A549 treated with AZD2906 at 1 μM for 4 hours (cell line): ENCODE measurements around the gene MTMR3. TPM values are rescaled to one million over a fixed set of nuclear protein-coding genes. Genes with fewer than 3 reads are reported as not detected.

Experiments used
- total RNA-seq: library from RNA; stranded (reverse); fragments of 200-300 nt; extraction: Qiagen RNA extraction; gene quantifications from 5 replicates; pipeline ENCODE4 v1.2.3, GENCODE V29; 2022

The MTMR3 gene
- total RNA-seq: 7.7 to 9.3 TPM (median 8.6 TPM) in 5 replicates

DNA sequence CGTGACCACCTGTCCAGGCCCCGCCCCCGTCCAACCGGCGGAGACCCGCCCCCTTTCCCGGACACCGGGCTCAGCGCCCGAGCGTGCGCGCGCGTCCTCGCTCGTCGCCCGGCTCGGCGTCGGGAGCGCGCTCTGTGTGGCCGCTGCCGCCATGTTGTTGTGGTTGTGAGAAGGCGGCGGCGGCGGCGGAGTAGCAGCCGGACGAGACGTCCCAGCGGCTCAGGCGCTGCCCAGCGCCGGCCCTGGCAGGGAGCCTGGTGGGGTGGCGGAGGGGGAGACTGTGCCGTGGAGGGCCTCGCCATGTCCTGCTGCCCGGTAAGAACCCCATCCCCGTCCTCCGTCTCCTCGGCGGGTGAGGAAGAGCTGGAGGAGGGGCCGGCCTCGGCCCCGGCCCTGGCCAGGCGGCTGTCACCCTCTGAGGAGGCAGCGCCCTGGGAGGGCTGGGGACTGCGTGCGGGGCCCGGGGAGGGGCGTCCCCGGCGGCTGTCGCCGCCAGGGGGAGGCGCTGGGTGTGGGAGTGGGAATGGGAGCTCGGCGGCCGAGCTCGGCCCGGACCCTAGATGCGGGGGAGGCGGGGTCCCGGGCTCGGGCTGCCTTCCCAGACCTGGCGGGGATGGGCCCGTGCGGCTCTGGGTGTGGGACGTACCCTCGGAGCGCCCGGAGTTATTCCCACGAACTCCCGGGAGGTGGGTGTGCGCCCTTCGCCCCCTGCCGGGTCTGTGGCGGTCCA, at the start of gene MTMR3:
MTMR3 (plus strand) TSS at position 130 of the 730 bp plus-strand sequence. CDS start 87,886 bp downstream, outside the sequence.

DNA sequence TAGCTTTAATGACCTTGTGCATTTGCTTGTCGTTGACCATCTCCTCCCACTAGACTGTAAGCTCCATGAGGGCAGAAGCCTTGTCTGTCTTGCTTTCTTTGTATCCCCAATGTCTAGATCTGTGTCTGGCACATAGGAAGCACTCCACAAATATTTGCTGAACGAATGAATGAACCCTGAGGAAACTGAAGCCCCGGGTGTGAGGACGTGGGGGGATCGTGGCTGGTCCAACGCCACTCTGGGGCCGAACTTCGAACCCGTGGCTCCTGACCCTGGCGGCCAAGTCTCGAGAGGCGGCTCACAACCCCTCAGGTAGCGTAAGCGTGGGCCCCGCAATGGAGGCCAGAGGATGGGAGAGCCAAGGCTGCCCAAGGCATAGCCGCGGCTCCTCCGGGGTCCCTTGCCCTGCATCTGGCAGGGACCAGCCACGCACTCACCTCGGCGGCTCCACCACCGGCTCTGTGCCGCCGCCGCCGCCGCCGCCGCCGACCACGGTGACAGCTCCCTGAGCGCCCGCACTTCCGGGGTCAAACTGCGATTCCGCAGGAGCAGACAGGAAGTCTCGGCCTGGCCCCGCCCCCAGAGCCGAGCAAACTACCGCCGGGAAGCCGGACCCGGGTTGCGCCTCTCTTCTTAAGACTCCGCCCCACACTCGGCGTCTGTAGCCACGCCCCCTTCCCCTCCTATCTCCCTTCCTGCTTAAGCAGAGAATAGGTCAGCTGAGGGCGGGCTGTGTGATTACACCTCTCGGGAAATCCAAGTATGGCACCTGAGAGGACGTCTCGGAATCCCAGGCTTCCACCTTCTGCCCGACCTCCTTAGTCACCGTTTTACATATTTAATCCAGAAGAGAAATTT, 45.0 kb upstream of the MTMR3 start, which contains the start of gene ASCC2:
ASCC2 (minus strand) TSS at position 534 of the 858 bp plus-strand sequence. CDS start 5,949 bp downstream, outside the sequence.

DNA sequence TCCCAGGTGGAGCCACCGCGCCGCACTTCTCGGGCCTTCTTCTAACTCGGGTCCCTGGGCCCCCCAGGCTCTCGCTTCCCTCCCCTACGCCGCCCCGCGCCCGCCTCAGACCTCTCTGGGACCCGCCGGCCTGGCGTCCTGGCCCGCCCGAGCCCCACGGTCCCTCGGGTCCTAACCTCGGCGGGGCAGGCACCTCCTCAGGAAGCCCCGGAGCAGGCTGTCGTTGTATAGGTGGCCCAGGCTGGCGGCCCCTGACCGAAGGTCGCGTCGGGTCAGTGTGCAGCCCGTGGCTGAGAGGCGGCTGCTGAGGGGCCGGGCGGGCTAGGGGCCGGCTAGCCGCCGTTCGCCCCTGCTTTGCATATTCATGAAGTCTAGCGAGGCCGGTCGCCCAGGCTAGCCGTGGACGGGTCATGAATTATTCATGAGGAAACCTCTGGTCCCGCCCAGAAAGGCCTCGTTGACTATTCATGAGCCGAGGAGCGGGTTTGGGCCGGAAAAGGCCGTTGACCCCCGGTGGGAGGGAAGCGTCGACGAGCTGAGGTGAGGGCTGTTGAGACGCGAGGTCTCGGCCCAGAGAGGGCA, 197.1 kb downstream of the MTMR3 start, which contains the start of gene HORMAD2:
HORMAD2 (plus strand) TSS at position 513 of the 582 bp plus-strand sequence. CDS start 13,489 bp downstream, outside the sequence.

Other genes with a start within 250 kb of the MTMR3 start
- 0.08 to 0.20 TPM (median 0.17 TPM) in 5 replicates for gene CABP7, start 163.2 kb upstream of the MTMR3 start, total RNA-seq
- gene ZMAT5, start 116.2 kb upstream of the MTMR3 start, total RNA-seq: 13.4 to 20.1 TPM (median 19.1 TPM) in 5 replicates
- 113 to 127 TPM (median 116 TPM) in 5 replicates for gene UQCR10, start 115.8 kb upstream of the MTMR3 start, total RNA-seq
- 25.7 to 32.5 TPM (median 27.8 TPM) in 5 replicates for gene ASCC2, start 44.9 kb upstream of the MTMR3 start, total RNA-seq
- gene HORMAD2, start 197.3 kb downstream of the MTMR3 start, total RNA-seq: not detected in 5 replicates